ENCODE results near the gene COA8.
A peak's percentile ranks its signal among the peaks of the same experiment; 100 is the strongest.

Gene COA8

GRCh38 chr14:103562429-103563225 lies at the start of gene COA8, which contains the start of gene BAG5:
TSS of gene COA8 (plus strand) at chr14:103562960. CDS start at chr14:103563002, 42 bp downstream.
TSS of gene BAG5 (minus strand) at chr14:103562657. CDS start at chr14:103561164, 1,493 bp downstream.
- DNase-seq (ENCODE audit: low read depth in 2 of 2) = peak; percentile 54 to 58

GRCh38 chr14:103514596-103515421 lies 48.0 kb upstream of the COA8 start:
- no peak for DNase-seq (ENCODE audit: low read depth in 2 of 2)

DNA sequence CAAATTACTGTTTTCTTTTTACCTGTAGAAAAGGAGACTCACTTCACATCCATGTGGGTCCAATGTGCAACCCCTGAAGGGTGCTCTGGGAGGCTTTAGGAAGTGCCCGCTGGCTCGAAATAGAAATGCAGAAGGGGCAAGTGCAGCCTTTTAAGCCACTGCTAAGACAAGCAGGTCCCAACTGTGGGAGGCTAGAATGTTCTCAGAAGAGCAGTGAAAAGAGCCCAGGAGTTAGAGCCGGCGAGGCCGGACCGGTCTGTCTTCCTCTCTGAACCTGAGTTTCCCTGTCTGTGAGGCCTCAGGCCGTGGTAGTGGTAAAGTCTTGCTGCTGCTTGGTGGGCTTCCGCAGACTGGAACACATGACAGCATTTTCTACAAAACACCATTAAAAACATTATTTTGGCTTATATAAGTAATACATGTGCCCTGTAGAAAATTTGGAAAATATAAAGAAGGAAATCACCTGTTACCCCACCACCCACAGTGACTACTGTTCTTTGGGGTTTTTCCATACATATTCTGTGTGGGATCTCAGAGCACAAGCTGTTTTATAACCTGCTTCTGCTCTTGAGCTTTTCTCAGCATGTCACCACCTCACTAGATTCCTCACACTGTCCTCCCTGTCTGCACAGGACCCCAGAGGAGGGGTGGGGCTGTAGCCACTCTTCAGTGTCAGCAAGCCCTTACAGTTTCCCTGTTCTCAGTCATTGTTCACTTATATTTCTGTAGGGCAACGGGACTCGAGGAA lies 46.2 kb upstream of the COA8 start:
- DNase-seq (ENCODE audit: low read depth in 2 of 2) = no peak

- no peak for DNase-seq (ENCODE audit: low read depth in 2 of 2)
Observed at GRCh38 chr14:103517174-103517566, 45.6 kb upstream of the COA8 start.

GRCh38 chr14:103517721-103518421 lies 44.9 kb upstream of the COA8 start:
- no peak for DNase-seq (ENCODE audit: low read depth in 2 of 2)

- DNase-seq (ENCODE audit: low read depth in 2 of 2) = no peak
Observed at GRCh38 chr14:103518422-103519042, 44.2 kb upstream of the COA8 start.

DNA sequence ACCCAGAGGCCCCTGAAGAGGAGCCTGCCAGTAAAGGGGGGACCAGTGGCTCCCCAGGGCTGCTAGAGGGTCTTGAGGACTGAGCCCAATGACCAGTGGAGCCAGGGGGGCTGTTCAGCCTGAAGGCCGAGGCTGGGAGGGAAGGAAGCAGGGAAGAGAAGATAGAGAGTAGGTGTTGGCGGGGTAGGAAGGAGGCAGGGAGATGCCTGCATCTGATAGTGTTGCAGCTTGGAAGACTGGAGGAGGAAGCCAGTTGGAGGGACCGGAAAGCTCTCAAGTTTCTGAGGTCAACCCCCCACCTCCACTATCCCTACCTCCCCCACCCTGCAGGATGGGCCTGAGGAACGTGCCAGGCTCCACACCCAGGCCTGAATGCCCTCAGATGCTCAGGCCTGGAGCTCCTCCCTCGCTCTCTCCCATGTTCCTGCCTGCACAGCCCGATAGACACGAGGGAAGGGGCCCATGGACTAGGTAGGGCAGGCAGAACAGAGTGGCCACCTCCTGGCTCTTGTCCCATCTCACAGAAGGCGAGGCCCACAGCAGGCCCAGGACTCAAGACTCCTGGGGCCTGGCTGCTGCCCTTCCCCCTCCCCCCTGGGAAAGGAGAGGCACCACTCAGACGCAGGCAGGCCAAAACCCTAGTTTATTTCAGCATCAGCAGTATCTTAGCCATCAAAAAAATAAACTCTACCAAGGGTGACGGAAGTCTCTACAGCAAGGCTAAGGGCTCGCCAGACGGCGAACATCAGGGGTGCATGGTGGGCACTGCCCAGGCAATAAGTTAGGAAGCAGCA lies 43.5 kb upstream of the COA8 start:
- DNase-seq (ENCODE audit: low read depth in 2 of 2) = no peak

- DNase-seq (ENCODE audit: low read depth in 2 of 2) = no peak
Observed at GRCh38 chr14:103519837-103520212, 42.9 kb upstream of the COA8 start.

- no peak for DNase-seq (ENCODE audit: low read depth in 2 of 2)
Observed at GRCh38 chr14:103520269-103520656, 42.5 kb upstream of the COA8 start.

- peak in 1 of 2 experiments; percentile 26 for DNase-seq (ENCODE audit: low read depth in 2 of 2)
Observed at GRCh38 chr14:103520657-103521437, 41.9 kb upstream of the COA8 start.

DNA sequence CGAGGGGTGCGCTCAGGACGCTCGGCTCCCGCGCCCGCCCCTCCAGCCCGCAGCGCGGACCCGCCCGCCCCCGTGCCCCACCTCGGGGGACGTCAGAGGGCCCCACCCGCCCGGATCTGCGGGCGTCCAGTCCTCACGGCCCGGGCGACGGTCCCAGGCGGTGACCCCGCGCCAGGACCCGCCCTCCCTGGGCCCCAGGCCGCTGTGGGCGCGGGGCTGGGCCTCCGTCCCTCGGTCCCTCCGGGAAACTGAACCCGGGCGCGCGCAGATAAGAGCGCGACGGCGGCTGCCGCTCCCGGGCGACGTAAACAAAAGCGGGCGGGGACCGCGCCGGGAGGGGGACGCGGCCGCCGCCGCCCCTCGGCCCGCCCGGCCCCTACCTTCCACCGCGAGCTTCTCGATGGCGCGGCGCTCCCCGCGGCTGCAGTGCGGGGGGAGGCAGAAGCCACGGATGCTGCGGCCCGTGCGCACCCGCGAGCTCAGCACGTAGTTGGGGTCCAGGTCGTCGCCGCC lies 41.3 kb upstream of the COA8 start:
- no peak for DNase-seq (ENCODE audit: low read depth in 2 of 2)

GRCh38 chr14:103521951-103522563 lies 40.7 kb upstream of the COA8 start:
- no peak for DNase-seq (ENCODE audit: low read depth in 2 of 2)

GRCh38 chr14:103522649-103523574 lies 39.8 kb upstream of the COA8 start, which contains the start of gene CKB:
TSS of gene CKB (minus strand) at chr14:103522830. CDS start at chr14:103522493, 337 bp downstream.
- DNase-seq (ENCODE audit: low read depth in 2 of 2) = no peak

- DNase-seq (ENCODE audit: low read depth in 2 of 2) = no peak
Observed at GRCh38 chr14:103523575-103523954, 39.2 kb upstream of the COA8 start.

DNA sequence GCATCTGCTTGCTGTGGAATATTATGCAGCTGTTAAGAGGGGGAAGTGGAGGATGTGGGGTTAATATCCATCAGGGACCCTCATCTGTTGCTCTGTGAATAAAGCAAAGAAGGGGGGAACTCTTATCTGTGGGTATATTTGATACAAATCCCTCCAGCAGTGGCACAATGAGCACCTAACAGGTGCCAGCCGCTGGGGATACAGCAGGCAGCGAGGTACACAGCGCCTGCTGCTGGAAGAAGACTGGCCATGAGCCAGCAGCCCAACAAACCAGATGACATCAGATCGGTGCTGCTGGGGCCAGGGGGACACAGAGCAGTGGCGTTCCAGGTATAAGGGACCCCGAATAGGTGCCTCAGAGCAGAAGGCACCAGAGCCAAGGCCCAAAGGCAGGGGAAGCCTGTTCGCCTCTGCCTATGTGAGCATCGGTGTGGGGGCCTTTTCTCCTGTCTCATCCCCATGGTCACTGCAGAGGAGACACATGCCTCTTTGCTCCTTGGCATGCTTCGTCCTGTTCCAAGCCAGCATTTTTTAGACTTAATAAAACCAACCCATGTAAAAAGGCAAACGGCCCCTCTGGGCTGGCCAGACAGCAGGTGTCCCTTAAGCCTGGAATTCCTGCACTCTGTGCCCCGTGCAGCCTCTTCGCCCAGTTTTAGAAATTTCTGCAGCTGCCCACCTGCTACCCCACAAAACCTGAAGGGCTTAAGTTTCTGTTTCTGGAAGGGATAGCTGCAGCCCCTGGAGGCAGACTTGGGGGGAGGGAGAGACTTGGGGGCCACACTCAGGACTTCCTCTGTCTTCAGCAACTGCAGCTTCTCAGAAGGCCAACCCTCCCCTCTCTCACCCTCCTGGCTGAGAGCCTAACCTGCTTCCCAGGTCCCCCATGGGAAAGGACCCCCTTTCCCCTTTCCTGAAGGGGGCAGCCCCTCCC lies 38.5 kb upstream of the COA8 start:
- no peak for DNase-seq (ENCODE audit: low read depth in 2 of 2)

Data from fibroblast of skin of left quadriceps (primary cell).